Caco-2 (cell line): Measurements from ENCODE around the gene KRT6A. TPM values are rescaled to one million over a fixed set of nuclear protein-coding genes. Genes with fewer than 3 reads are reported as not detected.
A peak's percentile ranks its signal among the peaks of the same experiment; 100 is the strongest.

Experiments used
- BruUV-seq: library from RNA; stranded (reverse); fragments of 400-500 nt; replicated peaks from 2 replicates; lab custom pipeline; 2021; lab: Mats Ljungman, UMichigan
- CTCF ChIA-PET: fragments of 300-600 bp; sonication (Branson Sonifier 250); formaldehyde crosslinking; loops from one replicate; lab custom pipeline; 2022; ENCODE audit warnings: antibody characterized with exemption; lab: Charles Lee
- POLR2A ChIA-PET: fragments of 300-600 bp; sonication (Branson Sonifier 250); formaldehyde crosslinking; loops from one replicate; lab custom pipeline; 2022; ENCODE audit warnings: antibody characterized with exemption; lab: Charles Lee
- DNase-seq, 2 experiments: peaks; one replicate each; pipeline versions ENCODE4 v3.0.0 to v3.0.0-alpha.2; 2020 to 2022
- H3K27me3 ChIP-seq: replicated peaks from 2 replicates; pipeline ENCODE4 v1.6.0; 2011; ENCODE audit warnings: low read length; ENCODE audit not compliant: control insufficient read depth, insufficient read depth
- H3K36me3 ChIP-seq: 2 replicates; pipeline ENCODE4 v1.5.1; 2011; ENCODE audit warnings: low read length; ENCODE audit not compliant: control insufficient read depth, insufficient read depth
- H3K4me1 ChIP-seq: fragments of 250-450 bp; sonication (Bioruptor Pico); 2 replicates; pipeline ENCODE4 v1.5.1; 2020; ENCODE audit warnings: mild to moderate bottlenecking
- H3K4me3 ChIP-seq: 2 replicates; pipeline ENCODE4 v1.5.1; 2011; ENCODE audit warnings: low read depth, mild to moderate bottlenecking, control low read depth, low read length
- H3K9me3 ChIP-seq: fragments of 250-450 bp; sonication (Bioruptor Pico); 2 replicates; pipeline ENCODE4 v1.5.1; 2020; ENCODE audit warnings: mild to moderate bottlenecking, moderate library complexity
- H3K27ac Mint-ChIP-seq: one replicate; pipeline ENCODE4 v1.8.0; 2022; ENCODE audit warnings: mixed read lengths; ENCODE audit not compliant: unreplicated experiment
- H3K27me3 Mint-ChIP-seq: one replicate; pipeline ENCODE4 v1.8.0; 2022; ENCODE audit warnings: mixed read lengths; ENCODE audit not compliant: insufficient read depth, unreplicated experiment
- H3K36me3 Mint-ChIP-seq: one replicate; pipeline ENCODE4 v1.8.0; 2022; ENCODE audit warnings: mild to moderate bottlenecking, mixed read lengths; ENCODE audit not compliant: insufficient read depth, unreplicated experiment
- H3K4me1 Mint-ChIP-seq: one replicate; pipeline ENCODE4 v1.8.0; 2022; ENCODE audit warnings: low read depth, mixed read lengths; ENCODE audit not compliant: unreplicated experiment
- H3K4me3 Mint-ChIP-seq: one replicate; pipeline ENCODE4 v1.8.0; 2022; ENCODE audit warnings: mild to moderate bottlenecking, moderate library complexity, mixed read lengths; ENCODE audit not compliant: unreplicated experiment
- H3K9me3 Mint-ChIP-seq: one replicate; pipeline ENCODE4 v1.8.0; 2022; ENCODE audit warnings: mixed read lengths; ENCODE audit not compliant: unreplicated experiment
- intact Hi-C: fragments of 100-400 bp; cut with micrococcal nuclease; formaldehyde crosslinking; loops from one replicate; pipeline ENCODE4 v1.10.0; 2022; ENCODE audit not compliant: unreplicated experiment
- total RNA-seq: library from RNA; stranded (reverse); gene quantifications from 2 replicates; pipeline ENCODE4 v1.2.3, GENCODE V29; 2022
- TF ChIP-seq, protein P1 (sequence below), 2 experiments: fragments of 200-600 bp in 1 of 2; IDR thresholded peaks; 1 replicate in 1 of 2; 2 replicates in 1 of 2; pipeline versions ENCODE4 v1.5.1 to v1.8.0; 2011 to 2022; ENCODE audit warnings: antibody characterized with exemption in 1 of 2, control low read depth in 1 of 2, inconsistent platforms in 1 of 2, low read depth in 1 of 2, low read length in 1 of 2, mild to moderate bottlenecking in 1 of 2, moderate library complexity in 1 of 2; ENCODE audit not compliant: insufficient read depth in 1 of 2, severe bottlenecking in 1 of 2, unreplicated experiment in 1 of 2

KRT6A gene
- total RNA-seq, 1 experiment from 2014 or later = 0.14 TPM

DNA sequence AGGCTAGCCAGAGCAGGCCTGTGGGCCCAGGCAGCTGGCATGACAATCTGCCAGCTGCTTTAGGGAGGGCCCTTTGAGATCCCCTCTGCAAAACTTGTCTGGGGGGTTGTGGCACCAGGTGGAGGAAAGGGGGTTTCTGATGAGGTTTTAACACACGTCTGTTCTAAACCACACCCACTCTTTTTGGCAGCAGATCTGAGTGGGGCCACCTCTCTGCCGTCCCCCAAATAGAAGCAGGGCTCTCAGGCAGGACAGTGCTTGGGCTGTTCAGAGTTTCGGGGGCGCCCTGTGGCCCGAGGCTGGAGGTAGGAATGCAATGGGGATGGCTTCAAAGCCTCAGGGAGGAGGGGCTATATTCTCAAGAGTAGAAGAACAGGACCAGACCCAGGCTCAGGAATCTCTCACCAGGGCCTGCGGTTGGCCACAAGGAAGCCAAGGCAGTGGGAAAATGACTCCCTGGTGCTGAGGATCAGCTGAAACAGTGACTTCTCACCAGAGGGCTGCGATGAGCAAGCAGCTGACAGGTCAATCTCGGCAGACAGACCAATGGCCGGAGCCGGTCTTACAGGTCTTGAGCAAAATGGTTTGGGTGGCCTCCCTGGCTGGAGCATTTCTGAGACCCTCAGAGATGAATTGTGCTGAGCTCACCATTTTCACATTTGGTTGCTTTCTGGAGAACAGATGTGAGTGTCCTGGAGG lies 28.7 kb upstream of the KRT6A start:
- H3K4me1 Mint-ChIP-seq = no peaks in the 10 kb centered on the region
- Histone ChIP-seq H3K4me1 (peaks cover 19% of the 10 kb centered on the region), H3K4me3 (no peak overlapping the region), H3K9me3 (no peaks in the 10 kb centered on the region), H3K27me3 (no peaks in the 10 kb centered on the region), H3K36me3 (no peaks in the 10 kb centered on the region)
- POLR2A ChIA-PET = no interaction called here
- TF ChIP-seq, protein P1, sequence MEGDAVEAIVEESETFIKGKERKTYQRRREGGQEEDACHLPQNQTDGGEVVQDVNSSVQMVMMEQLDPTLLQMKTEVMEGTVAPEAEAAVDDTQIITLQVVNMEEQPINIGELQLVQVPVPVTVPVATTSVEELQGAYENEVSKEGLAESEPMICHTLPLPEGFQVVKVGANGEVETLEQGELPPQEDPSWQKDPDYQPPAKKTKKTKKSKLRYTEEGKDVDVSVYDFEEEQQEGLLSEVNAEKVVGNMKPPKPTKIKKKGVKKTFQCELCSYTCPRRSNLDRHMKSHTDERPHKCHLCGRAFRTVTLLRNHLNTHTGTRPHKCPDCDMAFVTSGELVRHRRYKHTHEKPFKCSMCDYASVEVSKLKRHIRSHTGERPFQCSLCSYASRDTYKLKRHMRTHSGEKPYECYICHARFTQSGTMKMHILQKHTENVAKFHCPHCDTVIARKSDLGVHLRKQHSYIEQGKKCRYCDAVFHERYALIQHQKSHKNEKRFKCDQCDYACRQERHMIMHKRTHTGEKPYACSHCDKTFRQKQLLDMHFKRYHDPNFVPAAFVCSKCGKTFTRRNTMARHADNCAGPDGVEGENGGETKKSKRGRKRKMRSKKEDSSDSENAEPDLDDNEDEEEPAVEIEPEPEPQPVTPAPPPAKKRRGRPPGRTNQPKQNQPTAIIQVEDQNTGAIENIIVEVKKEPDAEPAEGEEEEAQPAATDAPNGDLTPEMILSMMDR (IDR thresholded peaks at IDR 0.05; ENCODE audit: insufficient read depth in 1 of 2, low read depth in 1 of 2, low read length in 1 of 2, severe bottlenecking in 1 of 2, unreplicated experiment in 1 of 2) = no peak
- no peak for DNase-seq
- no peaks in the 10 kb centered on the region for H3K9me3 Mint-ChIP-seq
- BruUV-seq = no TSS peak
- H3K27ac Mint-ChIP-seq = no peak overlapping the region
- intact Hi-C loops = no loop called here
- no peaks in the 10 kb centered on the region for H3K36me3 Mint-ChIP-seq
- no peak overlapping the region for H3K4me3 Mint-ChIP-seq
- CTCF ChIA-PET = interaction anchor here (0.8 kb wide), 1 partner anchor 14 kb away, joined by 3 read pairs; no protein-coding TSS in a partner anchor
- H3K27me3 Mint-ChIP-seq = no peaks in the 10 kb centered on the region

DNA sequence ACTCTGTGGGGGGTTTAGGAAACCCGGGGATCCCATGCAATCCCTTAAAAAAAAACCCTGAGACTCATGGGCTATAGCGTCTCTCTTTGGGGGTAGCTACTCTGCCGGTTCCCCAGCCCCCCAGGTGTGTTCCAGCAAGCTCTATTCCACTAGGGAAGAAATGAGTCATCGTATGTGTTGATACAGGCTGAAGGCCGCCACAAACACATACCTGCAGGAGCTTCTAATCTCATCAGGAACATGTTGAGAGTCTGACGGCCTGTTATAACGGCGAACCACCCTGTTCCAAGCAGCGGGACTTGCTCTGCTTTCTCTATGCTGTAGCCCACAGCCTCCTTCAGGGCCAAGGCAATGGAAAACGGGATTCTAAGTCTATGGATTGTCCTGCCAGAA lies 28.1 kb upstream of the KRT6A start:
- intact Hi-C loops = no loop called here
- Mint-ChIP-seq H3K4me3 (no peak overlapping the region), H3K27ac (no peak overlapping the region), H3K9me3 (no peaks in the 10 kb centered on the region), H3K4me1 (no peaks in the 10 kb centered on the region), H3K27me3 (no peaks in the 10 kb centered on the region), H3K36me3 (no peaks in the 10 kb centered on the region)
- no TSS peak for BruUV-seq
- DNase-seq = no peak
- TF ChIP-seq, protein P1 (IDR thresholded peaks at IDR 0.05; ENCODE audit: insufficient read depth in 1 of 2, low read depth in 1 of 2, low read length in 1 of 2, severe bottlenecking in 1 of 2, unreplicated experiment in 1 of 2) = no peak
- Histone ChIP-seq H3K36me3 (no peaks in the 10 kb centered on the region), H3K27me3 (no peaks in the 10 kb centered on the region), H3K4me1 (peaks cover 19% of the 10 kb centered on the region), H3K4me3 (no peak overlapping the region), H3K9me3 (no peaks in the 10 kb centered on the region)
- POLR2A ChIA-PET = no interaction called here
- CTCF ChIA-PET = interaction anchor here (0.7 kb wide), 1 partner anchor 26 kb away, joined by 3 read pairs; no protein-coding TSS in a partner anchor

DNA sequence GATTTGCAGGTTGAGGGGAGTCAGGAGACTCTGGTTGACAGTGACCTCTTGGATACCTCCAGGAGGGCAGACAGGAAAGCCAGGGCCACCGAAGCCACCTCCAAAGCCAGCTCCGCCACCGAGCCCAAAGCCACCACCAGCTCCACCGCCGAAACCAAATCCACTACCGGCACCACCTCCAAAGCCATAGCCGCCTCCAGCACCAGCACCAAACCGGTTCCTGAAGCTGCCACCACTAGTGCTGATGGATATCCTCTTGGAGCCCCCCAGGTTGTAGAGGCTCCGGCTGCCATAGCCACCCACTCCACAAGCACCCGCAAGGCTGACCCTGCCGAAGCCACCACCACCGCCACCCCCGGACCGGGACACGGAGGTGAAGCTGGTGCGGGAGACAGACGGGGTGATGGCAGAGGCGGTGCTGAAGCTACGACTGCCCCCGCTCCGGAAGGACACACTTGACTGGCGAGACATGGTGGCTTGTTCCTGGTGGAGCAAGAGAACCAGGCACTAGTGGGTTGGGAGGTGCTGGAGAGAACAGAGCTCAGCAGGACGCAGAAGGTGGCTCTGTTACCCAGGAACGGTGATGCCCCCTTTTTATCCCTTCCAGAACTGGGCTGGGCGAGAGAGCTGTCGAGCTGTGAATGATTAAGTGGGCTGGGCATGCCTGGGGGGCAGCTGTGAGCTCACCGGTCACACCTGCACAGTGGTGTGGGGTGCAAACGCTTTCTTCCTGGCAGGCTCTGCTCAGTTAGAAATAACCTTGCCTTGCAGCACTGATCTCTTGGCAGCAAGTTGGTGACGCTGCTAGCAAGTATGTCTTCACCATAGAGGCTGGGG lies 27.0 kb upstream of the KRT6A start, which contains the start of gene KRT5:
Gene KRT5, minus strand, starts transcription at position 569 of the 837 bp plus-strand sequence. Its CDS starts 98 bp downstream, at position 471.
- no peak within 1 kb of the TSS for H3K27ac Mint-ChIP-seq
- intact Hi-C loops = no loop called here
- ChIA-PET POLR2A (no interaction called here), CTCF (no interaction called here)
- Histone ChIP-seq H3K27me3 (no peaks in the 10 kb centered on the region), H3K36me3 (no peaks in the 10 kb centered on the region), H3K4me3 (no peak within 1 kb of the TSS), H3K9me3 (no peaks in the 10 kb centered on the region), H3K4me1 (peaks cover 19% of the 10 kb centered on the region)
- no peaks in the 10 kb centered on the region for H3K4me1 Mint-ChIP-seq
- H3K9me3 Mint-ChIP-seq = no peaks in the 10 kb centered on the region
- DNase-seq = peak in 1 of 2 experiments; percentile 27
- no peaks in the 10 kb centered on the region for H3K27me3 Mint-ChIP-seq
- no peak within 1 kb of the TSS for H3K4me3 Mint-ChIP-seq
- H3K36me3 Mint-ChIP-seq = no peaks in the 10 kb centered on the region
- TF ChIP-seq, protein P1 (IDR thresholded peaks at IDR 0.05; ENCODE audit: insufficient read depth in 1 of 2, low read depth in 1 of 2, low read length in 1 of 2, severe bottlenecking in 1 of 2, unreplicated experiment in 1 of 2) = no peak
- BruUV-seq = no TSS peak
